A673 (cell line): ENCODE results near the gene MMD. TPM values are rescaled to one million over a fixed set of nuclear protein-coding genes. Genes with fewer than 3 reads are reported as not detected.
A peak's percentile ranks its signal among the peaks of the same experiment; 100 is the strongest.

Source experiments
- BruUV-seq: library from RNA; stranded (reverse); fragments of 400-500 nt; replicated peaks from 2 replicates; lab custom pipeline; 2021; lab: Mats Ljungman, UMichigan
- CTCF ChIA-PET: fragments of 300-600 bp; sonication (Branson Sonifier 250); formaldehyde crosslinking; loops from one replicate; lab custom pipeline; 2022; ENCODE audit warnings: antibody characterized with exemption; lab: Charles Lee
- POLR2A ChIA-PET: fragments of 300-600 bp; sonication (Branson Sonifier 250); formaldehyde crosslinking; loops from one replicate; lab custom pipeline; 2022; ENCODE audit warnings: antibody characterized with exemption; ENCODE audit not compliant: low non-redundant PET; lab: Charles Lee
- DNase-seq: peaks from one replicate; pipeline ENCODE4 v3.0.0-alpha.2; 2015; ENCODE audit warnings: low spot score
- H3K27ac ChIP-seq: fragments of 200-600 bp; sonication (generic); 2 replicates; pipeline ENCODE4 v1.5.1; 2016; ENCODE audit warnings: mixed run types, low read depth, mild to moderate bottlenecking, mixed read lengths, antibody characterized with exemption, low read length; ENCODE audit not compliant: poor library complexity, severe bottlenecking
- H3K27me3 ChIP-seq: fragments of 200-600 bp; sonication (generic); replicated peaks from 2 replicates; pipeline ENCODE4 v1.6.1; 2017; ENCODE audit warnings: mixed run types, low read depth, mild to moderate bottlenecking, mixed read lengths, antibody characterized with exemption, low read length; ENCODE audit not compliant: insufficient read depth, poor library complexity
- H3K36me3 ChIP-seq: fragments of 200-600 bp; sonication (generic); 2 replicates; pipeline ENCODE4 v1.6.1; 2016; ENCODE audit warnings: mixed run types, mild to moderate bottlenecking, mixed read lengths, antibody characterized with exemption, low read length; ENCODE audit not compliant: insufficient read depth, poor library complexity, severe bottlenecking
- H3K4me1 ChIP-seq: fragments of 200-600 bp; sonication (generic); 2 replicates; pipeline ENCODE4 v1.6.1; 2017; ENCODE audit warnings: mixed run types, mild to moderate bottlenecking, mixed read lengths, antibody characterized with exemption, low read length; ENCODE audit not compliant: insufficient read depth, poor library complexity, severe bottlenecking
- H3K4me3 ChIP-seq: fragments of 200-600 bp; sonication (generic); 2 replicates; pipeline ENCODE4 v1.5.1; 2016; ENCODE audit warnings: low read depth, mixed run types, mild to moderate bottlenecking, mixed read lengths, low read length; ENCODE audit not compliant: poor library complexity, severe bottlenecking
- H3K9me3 ChIP-seq: fragments of 200-600 bp; sonication (generic); 2 replicates; pipeline ENCODE4 v1.6.1; 2016; ENCODE audit warnings: mixed run types, low read depth, mild to moderate bottlenecking, mixed read lengths, antibody characterized with exemption, low read length; ENCODE audit not compliant: poor library complexity, severe bottlenecking
- EZH2 ChIP-seq: fragments of 200-600 bp; sonication (generic); IDR thresholded peaks from 2 replicates; pipeline ENCODE4 v1.6.1; 2017; ENCODE audit warnings: borderline replicate concordance, low read depth, mild to moderate bottlenecking, mixed read lengths, antibody characterized with exemption, low read length; ENCODE audit not compliant: poor library complexity, severe bottlenecking
- intact Hi-C: fragments of 100-400 bp; cut with micrococcal nuclease; formaldehyde crosslinking; loops from one replicate; pipeline ENCODE4 v1.10.0; 2022; ENCODE audit not compliant: unreplicated experiment
- total RNA-seq: library from RNA; stranded (reverse); gene quantifications from 2 replicates; pipeline ENCODE4 v1.2.3, GENCODE V29; 2021
- TF ChIP-seq, protein P1 (sequence below): fragments of 300-800, 200-600 bp; sonication (generic); conservative IDR thresholded peaks from 2 replicates; pipeline ENCODE4 v1.5.1; 2017; ENCODE audit warnings: low read depth, mild to moderate bottlenecking, antibody characterized with exemption, low read length, moderate library complexity, mixed read lengths

Gene MMD
- total RNA-seq, 1 experiment from 2014 or later: 24.9 TPM

- no peak overlapping the region for H3K4me3 ChIP-seq
- no peak for DNase-seq
- TF ChIP-seq, protein P1, sequence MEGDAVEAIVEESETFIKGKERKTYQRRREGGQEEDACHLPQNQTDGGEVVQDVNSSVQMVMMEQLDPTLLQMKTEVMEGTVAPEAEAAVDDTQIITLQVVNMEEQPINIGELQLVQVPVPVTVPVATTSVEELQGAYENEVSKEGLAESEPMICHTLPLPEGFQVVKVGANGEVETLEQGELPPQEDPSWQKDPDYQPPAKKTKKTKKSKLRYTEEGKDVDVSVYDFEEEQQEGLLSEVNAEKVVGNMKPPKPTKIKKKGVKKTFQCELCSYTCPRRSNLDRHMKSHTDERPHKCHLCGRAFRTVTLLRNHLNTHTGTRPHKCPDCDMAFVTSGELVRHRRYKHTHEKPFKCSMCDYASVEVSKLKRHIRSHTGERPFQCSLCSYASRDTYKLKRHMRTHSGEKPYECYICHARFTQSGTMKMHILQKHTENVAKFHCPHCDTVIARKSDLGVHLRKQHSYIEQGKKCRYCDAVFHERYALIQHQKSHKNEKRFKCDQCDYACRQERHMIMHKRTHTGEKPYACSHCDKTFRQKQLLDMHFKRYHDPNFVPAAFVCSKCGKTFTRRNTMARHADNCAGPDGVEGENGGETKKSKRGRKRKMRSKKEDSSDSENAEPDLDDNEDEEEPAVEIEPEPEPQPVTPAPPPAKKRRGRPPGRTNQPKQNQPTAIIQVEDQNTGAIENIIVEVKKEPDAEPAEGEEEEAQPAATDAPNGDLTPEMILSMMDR: no peak
- no peak for TF ChIP-seq EZH2
- no peaks in the 10 kb centered on the region for H3K9me3 ChIP-seq
- H3K27ac ChIP-seq: no peak overlapping the region
- POLR2A ChIA-PET: no interaction called here
- no peaks in the 10 kb centered on the region for H3K27me3 ChIP-seq
- intact Hi-C loops: no loop called here
- no peaks in the 10 kb centered on the region for H3K36me3 ChIP-seq
- CTCF ChIA-PET: no interaction called here
- BruUV-seq: no TSS peak
- H3K4me1 ChIP-seq: no peaks in the 10 kb centered on the region
These were observed 40.4 kb downstream of the MMD start for GRCh38 chr17:55381017-55381770.

GRCh38 chr17:55377671-55378275 is 43.9 kb downstream of the MMD start:
- Histone ChIP-seq H3K4me1 (no peaks in the 10 kb centered on the region), H3K27ac (no peak overlapping the region), H3K9me3 (no peaks in the 10 kb centered on the region), H3K4me3 (no peak overlapping the region), H3K27me3 (no peaks in the 10 kb centered on the region), H3K36me3 (no peaks in the 10 kb centered on the region)
- ChIA-PET CTCF (no interaction called here), POLR2A (no interaction called here)
- TF ChIP-seq EZH2: no peak
- TF ChIP-seq, protein P1: no peak
- peak; percentile 19 for DNase-seq
- no TSS peak for BruUV-seq
- intact Hi-C loops: no loop called here

- no peak overlapping the region for H3K27ac ChIP-seq
- BruUV-seq: no TSS peak
- no peak overlapping the region for H3K4me3 ChIP-seq
- DNase-seq: no peak
- H3K27me3 ChIP-seq: no peaks in the 10 kb centered on the region
- H3K36me3 ChIP-seq: no peaks in the 10 kb centered on the region
- no peaks in the 10 kb centered on the region for H3K4me1 ChIP-seq
- no peaks in the 10 kb centered on the region for H3K9me3 ChIP-seq
- TF ChIP-seq, protein P1: no peak
- TF ChIP-seq EZH2: no peak
- CTCF ChIA-PET: interaction anchor here (0.6 to 0.9 kb wide), 2 partner anchors 12 to 288 kb away, joined by 3 to 6 read pairs; no protein-coding TSS in a partner anchor
- POLR2A ChIA-PET: no interaction called here
- intact Hi-C loops: no loop called here
These were observed 52.9 kb downstream of the MMD start for GRCh38 chr17:55368706-55369105.
